ENCODE data around the gene NSF. TPM values are rescaled to one million over a fixed set of nuclear protein-coding genes. Genes with fewer than 3 reads are reported as not detected.
"Not testable (repeated sequence)": the region's sequence is repeated elsewhere in the genome, so short reads cannot be mapped to it uniquely, and the experiment has no call there.

NSF gene
- total and polyA plus RNA-seq, 5 donors: 8.9 to 34.3 (median 28.5) TPM

GRCh38 chr17:46628753-46629436 lies 38.4 kb downstream of the NSF start:
- WGBS: no CpG with 5 or more reads among the region's 5 CpGs
- H3K27me3 ChIP-seq (ENCODE audit: control insufficient read depth, insufficient read depth); H3K9me3 ChIP-seq (ENCODE audit: control insufficient read depth, low read length); H3K4me1 ChIP-seq (ENCODE audit: control insufficient read depth, insufficient read depth, low read length); H3K4me3 ChIP-seq (ENCODE audit: low read length); intact Hi-C loops (cut with DNase I); DNase-seq; H3K27ac ChIP-seq (ENCODE audit: low read length); ATAC-seq: not testable (repeated sequence)

- H3K4me1 ChIP-seq (ENCODE audit: control insufficient read depth, insufficient read depth, low read length); H3K27me3 ChIP-seq (ENCODE audit: control insufficient read depth, insufficient read depth); DNase-seq; H3K9me3 ChIP-seq (ENCODE audit: control insufficient read depth, low read length); H3K27ac ChIP-seq (ENCODE audit: low read length); intact Hi-C loops (cut with DNase I); H3K4me3 ChIP-seq (ENCODE audit: low read length): not testable (repeated sequence)
- peak in 1 of 2 donors; percentile 54 for ATAC-seq
- WGBS: no CpG with 5 or more reads among the region's 3 CpGs
These were observed 41.7 kb downstream of the NSF start for GRCh38 chr17:46632146-46632545.

GRCh38 chr17:46634844-46635243 lies 44.4 kb downstream of the NSF start:
- H3K9me3 ChIP-seq (ENCODE audit: control insufficient read depth, low read length); H3K4me3 ChIP-seq (ENCODE audit: low read length); ATAC-seq; H3K4me1 ChIP-seq (ENCODE audit: control insufficient read depth, insufficient read depth, low read length); DNase-seq; H3K27ac ChIP-seq (ENCODE audit: low read length); intact Hi-C loops (cut with DNase I); H3K27me3 ChIP-seq (ENCODE audit: control insufficient read depth, insufficient read depth): not testable (repeated sequence)

GRCh38 chr17:46641861-46642656 lies 51.6 kb downstream of the NSF start:
- H3K27ac ChIP-seq (ENCODE audit: low read length); intact Hi-C loops (cut with DNase I); H3K4me1 ChIP-seq (ENCODE audit: control insufficient read depth, insufficient read depth, low read length); H3K27me3 ChIP-seq (ENCODE audit: control insufficient read depth, insufficient read depth); ATAC-seq; DNase-seq; H3K4me3 ChIP-seq (ENCODE audit: low read length); H3K9me3 ChIP-seq (ENCODE audit: control insufficient read depth, low read length): not testable (repeated sequence)
- no CpG with 5 or more reads among the region's 2 CpGs for WGBS

GRCh38 chr17:46647251-46647650 lies 56.8 kb downstream of the NSF start:
- DNase-seq; H3K27ac ChIP-seq (ENCODE audit: low read length); H3K27me3 ChIP-seq (ENCODE audit: control insufficient read depth, insufficient read depth); H3K4me1 ChIP-seq (ENCODE audit: control insufficient read depth, insufficient read depth, low read length); ATAC-seq; H3K4me3 ChIP-seq (ENCODE audit: low read length); H3K9me3 ChIP-seq (ENCODE audit: control insufficient read depth, low read length); intact Hi-C loops (cut with DNase I): not testable (repeated sequence)
- no CpG with 5 or more reads among the region's 2 CpGs for WGBS

GRCh38 chr17:46647688-46648278 lies 57.3 kb downstream of the NSF start:
- H3K4me1 ChIP-seq (ENCODE audit: control insufficient read depth, insufficient read depth, low read length); DNase-seq; intact Hi-C loops (cut with DNase I); H3K4me3 ChIP-seq (ENCODE audit: low read length); H3K27ac ChIP-seq (ENCODE audit: low read length); H3K27me3 ChIP-seq (ENCODE audit: control insufficient read depth, insufficient read depth); ATAC-seq; H3K9me3 ChIP-seq (ENCODE audit: control insufficient read depth, low read length): not testable (repeated sequence)
- WGBS: no CpG with 5 or more reads among the region's 2 CpGs

- H3K27me3 ChIP-seq (ENCODE audit: control insufficient read depth, insufficient read depth); intact Hi-C loops (cut with DNase I); H3K9me3 ChIP-seq (ENCODE audit: control insufficient read depth, low read length); ATAC-seq; H3K4me1 ChIP-seq (ENCODE audit: control insufficient read depth, insufficient read depth, low read length); H3K27ac ChIP-seq (ENCODE audit: low read length); H3K4me3 ChIP-seq (ENCODE audit: low read length); DNase-seq: not testable (repeated sequence)
- 96% methylated on average over 7 of the region's 7 CpGs for WGBS
These were observed 58.8 kb downstream of the NSF start for GRCh38 chr17:46649246-46649645.

- H3K27me3 ChIP-seq (ENCODE audit: control insufficient read depth, insufficient read depth); H3K4me1 ChIP-seq (ENCODE audit: control insufficient read depth, insufficient read depth, low read length); H3K27ac ChIP-seq (ENCODE audit: low read length); DNase-seq; H3K9me3 ChIP-seq (ENCODE audit: control insufficient read depth, low read length); intact Hi-C loops (cut with DNase I); H3K4me3 ChIP-seq (ENCODE audit: low read length): not testable (repeated sequence)
- ATAC-seq: peak; percentile 50 to 89
- WGBS: no CpG with 5 or more reads among the region's 7 CpGs
These were observed 61.7 kb downstream of the NSF start for GRCh38 chr17:46652024-46652643.

GRCh38 chr17:46658235-46658634 lies 67.8 kb downstream of the NSF start:
- not testable (repeated sequence) for ATAC-seq

GRCh38 chr17:46659702-46660101 lies 69.2 kb downstream of the NSF start:
- ATAC-seq; H3K9me3 ChIP-seq (ENCODE audit: control insufficient read depth, low read length); H3K27ac ChIP-seq (ENCODE audit: low read length); intact Hi-C loops (cut with DNase I); DNase-seq; H3K4me3 ChIP-seq (ENCODE audit: low read length); H3K4me1 ChIP-seq (ENCODE audit: control insufficient read depth, insufficient read depth, low read length); H3K27me3 ChIP-seq (ENCODE audit: control insufficient read depth, insufficient read depth): not testable (repeated sequence)
- no CpG with 5 or more reads among the region's 4 CpGs for WGBS

More at GRCh38 chr17:46658235-46658634, 67.8 kb downstream of the NSF start:
- H3K9me3 ChIP-seq (ENCODE audit: control insufficient read depth, low read length); H3K4me1 ChIP-seq (ENCODE audit: control insufficient read depth, insufficient read depth, low read length); H3K27ac ChIP-seq (ENCODE audit: low read length); H3K27me3 ChIP-seq (ENCODE audit: control insufficient read depth, insufficient read depth); DNase-seq; intact Hi-C loops (cut with DNase I); H3K4me3 ChIP-seq (ENCODE audit: low read length): not testable (repeated sequence)
- no CpG with 5 or more reads among the region's 5 CpGs for WGBS

- H3K4me1 ChIP-seq (ENCODE audit: control insufficient read depth, insufficient read depth, low read length); intact Hi-C loops (cut with DNase I); H3K27ac ChIP-seq (ENCODE audit: low read length); H3K9me3 ChIP-seq (ENCODE audit: control insufficient read depth, low read length); H3K27me3 ChIP-seq (ENCODE audit: control insufficient read depth, insufficient read depth); DNase-seq; ATAC-seq; H3K4me3 ChIP-seq (ENCODE audit: low read length): not testable (repeated sequence)
- no CpG with 5 or more reads among the region's 1 CpG for WGBS
These were observed 72.7 kb downstream of the NSF start for GRCh38 chr17:46663123-46663522.
